K562 (cell line): Measurements from ENCODE around the gene CPNE1. TPM values are rescaled to one million over a fixed set of nuclear protein-coding genes. Genes with fewer than 3 reads are reported as not detected.

ENCODE experiments used
- ARID3A ChIP-seq: IDR thresholded peaks from 2 replicates; pipeline ENCODE4 v1.6.1; 2012; ENCODE audit warnings: low read depth, low read length, improper control_type of control experiment, borderline replicate concordance
- ARNT ChIP-seq, 2 experiments: fragments of 450-650 bp; IDR thresholded peaks; 2 replicates each; pipeline ENCODE4 v1.6.1; 2016; ENCODE audit warnings: mild to moderate bottlenecking in 1 of 2
- DIDO1 ChIP-seq: fragments of 450-650 bp; IDR thresholded peaks from 2 replicates; pipeline ENCODE4 v1.6.1; 2016; ENCODE audit warnings: low read depth, missing biosample characterization, missing genetic modification characterization
- E2F6 ChIP-seq, 2 experiments: IDR thresholded peaks; 2 replicates each; pipeline ENCODE4 v1.6.1; 2011; ENCODE audit warnings: borderline replicate concordance in 1 of 2, control low read depth in 1 of 2, low read depth in 1 of 2, low read length in 1 of 2, mild to moderate bottlenecking in 1 of 2, mixed read lengths in 1 of 2, moderate library complexity in 1 of 2; ENCODE audit not compliant: insufficient read depth in 1 of 2, insufficient read length in 1 of 2, poor library complexity in 1 of 2, severe bottlenecking in 1 of 2; ENCODE audit errors: extremely low read depth in 1 of 2
- HES1 ChIP-seq: fragments of 450-650 bp; IDR thresholded peaks from 2 replicates; pipeline ENCODE4 v1.6.1; 2016; ENCODE audit warnings: low read depth, mild to moderate bottlenecking, moderate library complexity
- MAFK ChIP-seq: IDR thresholded peaks from 2 replicates; pipeline ENCODE4 v1.6.1; 2011; ENCODE audit warnings: low read length, improper control_type of control experiment
- REST ChIP-seq, 2 experiments: fragments of 450-650 bp; formaldehyde crosslinking in 1 of 2; IDR thresholded peaks; 2 replicates each; pipeline versions ENCODE4 v1.4.0 to v1.6.1; 2014 to 2020; ENCODE audit warnings: mild to moderate bottlenecking in 2 of 2, borderline replicate concordance in 1 of 2, low read depth in 1 of 2
- SMARCB1 ChIP-seq: IDR thresholded peaks from 2 replicates; pipeline ENCODE4 v1.6.1; 2011; ENCODE audit warnings: improper control_type of control experiment, low read depth; ENCODE audit not compliant: insufficient read length
- TAF7 ChIP-seq: fragments of 450-650 bp; IDR thresholded peaks from 2 replicates; pipeline ENCODE4 v1.6.1; 2016; ENCODE audit warnings: missing genetic modification characterization, missing compliant biosample characterization
- THRA ChIP-seq: fragments of 450-650 bp; IDR thresholded peaks from 2 replicates; pipeline ENCODE4 v1.6.1; 2017; ENCODE audit warnings: mild to moderate bottlenecking, moderate library complexity
- polyA plus RNA-seq, 8 experiments: library from polyadenylated mRNA; depleted of rRNA in 4 of 8; stranded (reverse) in 5 of 8; unstranded in 3 of 8; fragments of >200 nt; fragmentation: Nextera tagmentation in 2 of 8; fragmentation: Illumina TruSeq in 1 of 8; extraction: Ambion mirVana in 2 of 8; extraction: Trizol in 1 of 8; gene quantifications; 2 replicates each; pipeline versions ENCODE4 v1.2.1 to v1.2.3, GENCODE V29; 2011 to 2014; ENCODE audit warnings: inconsistent platforms in 1 of 8, missing spikeins in 1 of 8
- total RNA-seq, 7 experiments: library from RNA; depleted of rRNA in 6 of 7; stranded (reverse); fragments of >200 nt in 6 of 7; fragmentation: Illumina TruSeq in 2 of 7; extraction: Trizol in 2 of 7; gene quantifications; 2 replicates each; pipeline versions ENCODE4 v1.2.1 to v1.2.3, GENCODE V29; 2011 to 2021; ENCODE audit warnings: low replicate concordance in 1 of 7

Gene CPNE1
- total and polyA plus RNA-seq, 9 of the 15 experiments (the other 6 are each of a cell fraction or from before 2014, with no cell fraction given) = 42.1 to 102 (median 56.0) TPM

GRCh38 chr20:35600993-35601973, 63.4 kb downstream of the CPNE1 start (continued):
- TF ChIP-seq REST (IDR thresholded peaks at IDR 0.05; ENCODE audit: borderline replicate concordance) (peak; percentile 49; the same call in 1 of the 2 replicates), REST (CRISPR knock-in tag; IDR thresholded peaks at IDR 0.05; ENCODE audit: low read depth) (no peak), HES1 (peak; percentile 60; the same call in 1 of the 2 replicates), DIDO1 (no peak), ARID3A (no peak), TAF7 (tag) (no peak), SMARCB1 (no peak), E2F6 (IDR thresholded peaks at IDR 0.05; ENCODE audit: borderline replicate concordance in 1 of 2, extremely low read depth in 1 of 2, insufficient read depth in 1 of 2, insufficient read length in 1 of 2, low read depth in 1 of 2, low read length in 1 of 2, poor library complexity in 1 of 2, severe bottlenecking in 1 of 2) (peak; percentile 99 to 100), ARNT (IDR thresholded peaks at IDR 0.05) (no peak), MAFK (no peak), THRA (no peak)
